NCI-H524 treated with DMSO at 0.1 percent for 48 hours (cell line): Measurements from ENCODE around the gene OR14C36.
"Not testable (repeated sequence)": the region's sequence is repeated elsewhere in the genome, so short reads cannot be mapped to it uniquely, and the experiment has no call there.

Source experiments
- DNase-seq: peaks from one replicate; lab custom pipeline; 2025; lab: John Stamatoyannopoulos, UW

Gene OR14C36, protein sequence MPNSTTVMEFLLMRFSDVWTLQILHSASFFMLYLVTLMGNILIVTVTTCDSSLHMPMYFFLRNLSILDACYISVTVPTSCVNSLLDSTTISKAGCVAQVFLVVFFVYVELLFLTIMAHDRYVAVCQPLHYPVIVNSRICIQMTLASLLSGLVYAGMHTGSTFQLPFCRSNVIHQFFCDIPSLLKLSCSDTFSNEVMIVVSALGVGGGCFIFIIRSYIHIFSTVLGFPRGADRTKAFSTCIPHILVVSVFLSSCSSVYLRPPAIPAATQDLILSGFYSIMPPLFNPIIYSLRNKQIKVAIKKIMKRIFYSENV

DNA sequence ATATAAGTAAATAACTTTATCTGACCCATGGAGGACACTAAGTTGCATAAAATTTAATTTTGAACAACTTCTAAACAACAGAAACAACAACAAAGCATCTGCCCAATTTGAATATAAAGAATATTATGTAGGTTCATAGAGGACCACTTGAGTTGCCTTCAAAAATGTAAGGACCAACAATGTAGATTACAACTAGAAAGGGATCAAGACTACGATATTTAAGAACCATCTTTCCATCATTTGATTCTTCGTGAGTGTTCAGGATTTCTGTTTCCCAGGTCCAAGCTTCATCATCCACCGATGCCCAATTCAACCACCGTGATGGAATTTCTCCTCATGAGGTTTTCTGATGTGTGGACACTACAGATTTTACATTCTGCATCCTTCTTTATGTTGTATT lies at the start of gene OR14C36:
TSS of gene OR14C36 (plus strand) at position 301 of the 400 bp plus-strand sequence. CDS start at position 301, 0 bp downstream.
- DNase-seq, result no peak

GRCh38 chr1:248303324-248303723 lies 45.3 kb upstream of the OR14C36 start, which contains the start of gene OR2T12:
Gene OR2T12 (minus strand): TSS chr1:248303424. CDS start chr1:248295578, 7,846 bp downstream.
- DNase-seq, result no peak

DNA sequence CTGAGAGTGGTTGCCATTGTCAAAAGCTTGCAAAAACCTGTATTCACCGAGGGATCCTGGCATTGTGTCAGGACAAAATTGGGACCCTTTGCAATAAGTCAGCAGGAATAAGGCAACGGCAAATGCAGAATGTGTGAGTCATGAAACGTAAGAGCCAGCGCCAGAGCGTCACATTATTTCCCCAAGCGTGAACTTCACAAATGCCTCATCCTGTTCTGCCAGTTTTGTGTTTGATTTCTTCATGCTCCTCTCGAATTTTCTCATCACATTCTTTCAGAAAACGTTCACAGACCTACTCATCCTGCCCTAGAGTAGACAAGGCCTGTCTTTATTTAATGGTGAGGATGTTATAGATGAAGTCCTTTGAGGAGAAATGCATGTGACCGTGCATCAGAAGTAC lies 42.9 kb upstream of the OR14C36 start:
- not testable (repeated sequence) for DNase-seq

DNA sequence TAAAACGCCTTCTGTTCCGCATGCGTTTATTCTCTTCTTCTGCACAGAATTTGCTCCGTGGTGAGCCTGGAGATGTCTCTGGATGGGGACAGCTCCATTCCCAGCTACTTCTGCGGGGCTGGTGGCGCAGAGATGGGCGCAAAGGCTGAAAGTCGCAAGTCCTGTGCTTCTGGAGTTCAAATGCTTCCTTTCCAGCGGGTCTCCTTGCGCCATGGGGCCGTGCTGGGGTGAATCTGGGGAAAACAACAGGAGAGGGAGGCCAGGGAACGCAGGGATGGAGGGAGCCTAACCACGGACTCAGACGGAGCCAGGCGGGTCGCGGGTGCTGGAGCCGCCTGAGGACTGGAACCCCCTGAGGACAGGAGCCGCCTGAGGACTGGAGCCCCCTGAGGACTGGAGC lies 42.5 kb upstream of the OR14C36 start:
- no peak for DNase-seq

DNA sequence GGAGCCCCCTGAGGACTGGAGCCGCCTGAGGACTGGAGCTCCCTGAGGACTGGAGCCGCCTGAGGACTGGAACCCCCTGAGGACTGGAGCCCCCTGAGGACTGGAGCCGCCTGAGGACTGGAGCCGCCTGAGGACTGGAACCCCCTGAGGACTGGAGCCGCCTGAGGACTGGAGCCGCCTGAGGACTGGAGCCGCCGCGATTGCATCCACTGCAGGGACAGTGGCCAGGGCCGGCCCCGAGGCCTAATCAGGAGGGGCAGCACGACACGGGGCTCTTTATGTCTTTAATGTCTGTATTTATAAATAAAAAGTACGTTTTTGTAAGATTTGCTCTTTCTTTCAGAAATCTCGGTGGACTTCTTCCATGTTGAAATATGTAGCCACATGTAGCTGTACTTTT lies 41.8 kb upstream of the OR14C36 start:
- not testable (repeated sequence) for DNase-seq

DNA sequence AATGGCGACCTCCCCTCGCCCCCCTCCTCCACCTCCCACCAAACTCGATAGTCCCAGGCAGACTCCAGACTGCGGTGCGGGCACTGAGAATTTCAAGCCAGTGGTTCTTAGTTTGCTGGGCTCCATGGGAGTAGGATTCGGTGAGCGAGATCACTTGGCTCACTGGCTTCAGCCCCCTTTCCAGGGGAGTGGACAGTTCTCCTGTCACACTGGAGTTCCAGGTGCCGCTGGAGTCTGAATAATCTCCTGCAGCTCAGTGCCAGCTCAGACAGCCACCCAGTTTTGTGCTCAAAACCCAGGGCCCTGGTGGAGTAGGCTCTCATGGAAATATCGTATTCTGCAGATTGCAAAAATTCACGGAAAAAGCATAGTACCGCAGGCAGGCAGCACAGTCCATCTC lies 31.8 kb upstream of the OR14C36 start:
- DNase-seq, result no peak

DNA sequence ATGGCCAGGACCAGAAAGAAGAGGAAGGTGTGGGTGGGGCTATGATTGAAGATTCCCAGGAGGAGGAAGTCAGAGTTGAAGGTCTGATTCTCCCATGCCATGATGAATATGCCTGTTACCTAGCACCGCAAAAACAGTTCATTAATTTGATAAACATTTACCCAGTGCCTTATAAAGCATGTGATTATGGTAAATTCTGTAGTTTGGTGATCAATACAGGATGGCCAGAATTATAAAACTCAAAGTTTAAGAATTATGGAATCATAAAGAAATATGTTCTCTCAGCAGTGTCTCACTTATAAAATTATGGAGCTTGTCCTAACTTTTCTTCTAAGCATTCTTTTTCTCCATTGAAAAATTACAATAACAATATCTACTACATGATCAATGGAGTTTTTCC lies 24.1 kb upstream of the OR14C36 start, which contains the start of gene OR2M7:
TSS of gene OR2M7 (minus strand) at position 101 of the 400 bp plus-strand sequence. CDS start at position 101, 0 bp downstream.
- no peak for DNase-seq

DNA sequence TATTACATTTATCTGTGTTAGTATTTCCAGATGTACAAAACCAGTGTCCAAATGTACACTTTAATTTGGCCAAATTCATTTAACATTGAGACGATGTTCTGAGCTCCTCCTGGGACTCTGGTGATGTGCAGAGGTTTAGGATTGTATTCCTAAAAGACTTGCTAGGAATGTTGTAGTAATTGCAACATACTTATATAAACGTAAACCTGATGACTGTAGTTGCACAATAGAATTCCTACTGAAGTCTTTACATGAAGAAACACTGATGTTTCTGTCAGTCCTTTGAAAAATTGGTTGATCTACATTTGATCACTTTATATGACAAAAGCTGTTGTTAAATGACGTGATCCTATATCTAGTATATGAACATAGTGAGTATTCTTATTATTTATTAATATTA lies 5.1 kb upstream of the OR14C36 start:
- DNase-seq, result no peak

DNA sequence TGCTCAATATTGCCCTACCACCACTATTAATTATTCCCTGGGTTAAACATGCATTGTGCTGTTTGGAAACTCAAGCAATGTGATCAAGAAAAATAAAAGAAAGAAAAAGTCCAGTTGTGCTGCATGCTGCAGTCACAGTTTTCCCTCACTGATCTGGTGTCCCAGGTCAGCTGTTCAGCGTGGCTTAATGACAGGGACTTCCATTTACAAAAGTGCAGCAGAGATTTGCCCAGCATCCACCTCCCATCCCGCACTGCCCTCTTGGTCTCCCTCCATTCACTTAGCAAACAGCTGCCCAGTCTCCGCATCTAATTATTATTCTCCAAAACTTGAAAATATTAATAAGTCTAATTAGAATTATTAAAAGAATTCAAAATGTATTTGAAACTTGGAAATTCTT lies 10.8 kb downstream of the OR14C36 start:
- no peak for DNase-seq

DNA sequence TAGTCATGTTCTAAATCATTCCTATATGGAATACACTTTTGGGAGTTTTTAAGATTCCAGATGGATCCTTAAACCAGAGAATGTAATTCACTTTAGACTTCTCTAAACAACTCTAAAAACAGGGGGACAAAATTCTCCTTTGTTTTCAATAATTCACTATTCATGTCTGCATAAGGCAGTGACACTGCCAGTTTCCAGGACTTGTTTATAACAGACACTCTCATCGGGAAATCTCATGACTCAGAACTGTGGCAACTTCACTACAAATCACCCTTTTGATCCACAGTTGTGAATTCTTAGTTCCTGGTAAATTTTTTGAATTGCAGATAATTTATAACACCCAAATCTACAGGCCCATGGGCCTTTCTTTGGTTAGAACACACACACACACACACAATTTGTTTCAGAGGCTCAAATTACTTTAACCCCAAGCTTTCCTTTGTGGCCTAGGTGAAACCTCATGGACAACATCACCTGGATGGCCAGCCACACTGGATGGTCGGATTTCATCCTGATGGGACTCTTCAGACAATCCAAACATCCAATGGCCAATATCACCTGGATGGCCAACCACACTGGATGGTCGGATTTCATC lies 12.6 kb downstream of the OR14C36 start, which contains the start of gene OR2T4:
TSS of gene OR2T4 (plus strand) at position 545 of the 595 bp plus-strand sequence. CDS start at position 545, 0 bp downstream.
- no peak for DNase-seq

DNA sequence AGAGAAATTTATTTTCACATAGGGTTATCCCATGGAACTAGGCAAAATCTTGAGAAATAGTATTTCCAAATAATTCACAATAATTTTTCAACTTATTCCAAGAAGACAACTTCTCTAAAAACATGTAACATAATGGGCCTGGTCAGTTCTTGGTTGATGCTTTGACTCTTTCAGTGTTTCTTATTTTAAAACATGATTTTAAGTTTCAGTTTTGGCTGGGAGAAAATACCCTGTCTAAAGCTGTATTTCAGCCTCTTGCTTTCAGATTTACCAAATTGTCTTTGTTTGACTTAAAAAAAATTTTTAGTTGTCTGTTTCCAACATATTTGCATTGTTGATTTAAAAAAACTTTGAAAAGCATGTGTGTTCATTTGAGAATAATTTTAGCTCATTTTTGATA lies 18.0 kb downstream of the OR14C36 start:
- no peak for DNase-seq

DNA sequence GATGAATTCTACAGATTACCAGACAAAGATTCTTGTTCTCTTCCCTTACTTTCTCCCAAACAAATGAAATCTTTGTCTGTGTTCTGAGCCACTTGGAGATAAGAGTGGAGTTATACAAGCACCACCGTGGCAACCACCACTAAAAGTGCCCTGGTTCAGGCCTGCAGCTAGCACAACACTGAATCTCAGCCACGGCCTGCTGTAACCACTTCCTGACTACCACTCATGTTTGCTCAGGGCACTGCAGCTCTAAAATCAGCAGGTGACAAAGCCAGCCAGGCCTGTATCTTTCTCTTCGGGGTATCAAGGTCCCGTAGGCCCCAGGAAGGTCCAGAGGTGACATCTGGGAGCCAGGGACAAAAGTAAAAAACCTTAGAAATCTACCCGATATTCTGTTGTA lies 23.8 kb downstream of the OR14C36 start:
- no peak for DNase-seq

DNA sequence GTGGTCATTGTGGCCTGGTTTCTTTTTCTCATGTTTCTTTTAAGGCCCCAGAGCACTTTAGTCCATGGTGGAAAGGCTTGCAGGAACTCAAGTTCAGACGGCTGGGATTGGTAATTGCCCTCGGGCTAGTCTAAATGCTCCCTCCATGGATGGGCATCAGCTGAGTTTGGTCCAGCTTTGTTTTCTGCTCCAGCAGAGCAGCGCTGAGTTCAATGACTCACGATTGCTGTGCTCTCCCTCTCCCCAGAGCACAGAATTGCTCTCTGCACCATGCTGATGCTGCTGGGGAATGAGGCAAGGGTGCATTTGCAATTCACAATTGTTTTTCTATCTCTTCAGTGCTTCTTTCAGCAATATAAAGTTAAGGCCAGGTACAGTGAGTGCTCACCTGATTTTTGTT lies 25.2 kb downstream of the OR14C36 start:
- DNase-seq, result no peak

- no peak for DNase-seq
Observed at GRCh38 chr1:248375446-248375845, 26.9 kb downstream of the OR14C36 start, which contains the start of gene OR2T6. Gene OR2T6 (plus strand): TSS chr1:248375746. CDS start chr1:248387609, 11,863 bp downstream.

GRCh38 chr1:248376916-248377315 lies 28.3 kb downstream of the OR14C36 start:
- DNase-seq, result no peak

DNA sequence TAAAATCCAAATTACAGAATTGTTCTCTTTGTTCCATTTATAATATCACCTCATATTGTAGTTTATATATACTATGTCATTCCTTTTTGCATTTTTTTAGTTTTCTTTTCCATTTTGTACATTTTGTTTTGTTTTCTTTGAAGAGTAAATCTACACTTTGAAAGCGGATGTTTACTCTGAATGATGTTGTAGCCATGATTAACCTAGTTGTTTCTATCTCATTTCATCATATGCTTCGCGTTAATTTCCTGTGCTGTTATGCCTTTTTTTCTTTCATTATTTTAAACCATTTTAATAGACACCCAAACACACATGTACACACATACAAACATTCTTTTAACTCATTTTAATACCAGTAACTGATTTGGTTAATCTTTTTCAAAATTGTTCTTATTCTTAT lies 32.3 kb downstream of the OR14C36 start:
- no peak for DNase-seq

DNA sequence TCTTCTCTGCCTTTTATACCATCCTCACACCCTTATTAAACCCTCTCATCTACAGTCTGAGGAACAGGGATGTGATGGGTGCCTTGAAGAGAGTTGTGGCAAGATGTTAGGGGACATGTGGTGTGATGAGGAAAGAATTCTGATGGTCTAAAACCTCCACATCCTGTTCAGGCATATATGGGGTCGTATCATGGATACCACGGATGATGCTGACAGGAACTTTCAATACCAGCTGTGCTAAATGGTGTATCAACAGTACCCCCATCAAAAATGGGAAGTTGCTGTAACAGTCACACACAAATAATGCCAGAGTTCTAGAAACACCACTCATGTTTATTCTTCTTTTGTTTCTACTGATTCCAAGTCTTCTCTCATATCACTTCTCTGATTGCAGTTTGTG lies 39.9 kb downstream of the OR14C36 start:
- DNase-seq, result no peak

- no peak for DNase-seq
Observed at GRCh38 chr1:248393050-248393449, 44.5 kb downstream of the OR14C36 start.
